ACHN (cell line): ENCODE measurements around the gene WFDC2.
"Not testable (repeated sequence)": the region's sequence is repeated elsewhere in the genome, so short reads cannot be mapped to it uniquely, and the experiment has no call there.

ENCODE experiments used
- DNase-seq: peaks from one replicate; pipeline ENCODE4 v3.0.0-alpha.2; 2015
- in situ Hi-C: cut with HindIII; loops from 2 replicates; pipeline ENCODE4 v1.10.0; 2017; ENCODE audit warnings: low sequenced_read_pairs, low pct_ligation_motif_present, low pct_unique_long_range_greater_than_20kb

The WFDC2 gene

GRCh38 chr20:45449528-45449927, 20.0 kb upstream of the WFDC2 start:
- no peak for DNase-seq
- in situ Hi-C loops, result no loop called here

GRCh38 chr20:45450097-45450818, 19.3 kb upstream of the WFDC2 start:
- peak; percentile 64 for DNase-seq
- in situ Hi-C loops, result no loop called here

GRCh38 chr20:45452238-45452637, 17.3 kb upstream of the WFDC2 start:
- no peak for DNase-seq
- in situ Hi-C loops, result no loop called here

GRCh38 chr20:45452772-45453691, 16.5 kb upstream of the WFDC2 start:
- in situ Hi-C loops, result no loop called here
- DNase-seq, result no peak

- DNase-seq, result peak; percentile 49
- in situ Hi-C loops, result no loop called here
Measured at GRCh38 chr20:45456632-45457031, 12.9 kb upstream of the WFDC2 start.

- DNase-seq, result peak; percentile 6
- in situ Hi-C loops, result no loop called here
Measured at GRCh38 chr20:45459606-45460005, 9.9 kb upstream of the WFDC2 start.

- in situ Hi-C loops, result no loop called here
- no peak for DNase-seq
Measured at GRCh38 chr20:45461225-45461624, 8.3 kb upstream of the WFDC2 start.

- DNase-seq, result no peak
- in situ Hi-C loops, result no loop called here
Measured at GRCh38 chr20:45462711-45463509, 6.6 kb upstream of the WFDC2 start.

- in situ Hi-C loops, result no loop called here
Measured at GRCh38 chr20:45463709-45464108, 5.8 kb upstream of the WFDC2 start.

GRCh38 chr20:45465491-45466266, 3.9 kb upstream of the WFDC2 start:
- no peak for DNase-seq
- in situ Hi-C loops, result no loop called here

More at GRCh38 chr20:45463709-45464108, 5.8 kb upstream of the WFDC2 start:
- DNase-seq, result no peak

GRCh38 chr20:45467172-45467571, 2.4 kb upstream of the WFDC2 start:
- no peak for DNase-seq
- in situ Hi-C loops, result no loop called here

GRCh38 chr20:45467861-45468260, 1.7 kb upstream of the WFDC2 start:
- DNase-seq, result no peak
- in situ Hi-C loops, result no loop called here

GRCh38 chr20:45470262-45470931, 844 bp downstream of the WFDC2 start:
- in situ Hi-C loops, result no loop called here
- peak; percentile 65 for DNase-seq

- peak; percentile 17 for DNase-seq
Measured at GRCh38 chr20:45470937-45471336, 1.4 kb downstream of the WFDC2 start.

GRCh38 chr20:45472286-45472685, 2.7 kb downstream of the WFDC2 start:
- in situ Hi-C loops, DNase-seq: not testable (repeated sequence)

More at GRCh38 chr20:45470937-45471336, 1.4 kb downstream of the WFDC2 start:
- in situ Hi-C loops, result no loop called here

- DNase-seq, in situ Hi-C loops: not testable (repeated sequence)
Measured at GRCh38 chr20:45477530-45478148, 8.1 kb downstream of the WFDC2 start.

- DNase-seq, result no peak
- in situ Hi-C loops, result no loop called here
Measured at GRCh38 chr20:45479822-45480221, 10.3 kb downstream of the WFDC2 start.
